Pancreas (tissue), 10 donors: ENCODE measurements around the gene HDAC10. TPM values are rescaled to one million over a fixed set of nuclear protein-coding genes. Genes with fewer than 3 reads are reported as not detected.

Experiments
- ATAC-seq, 4 donors: fragments of 200-7000 bp; cut with Tn5 transposase; one replicate each; pipeline versions ENCODE4 v1.8.0 to v1.9.1; 2020; ENCODE audit warnings: mild to moderate bottlenecking in 4 of 4, moderate library complexity in 4 of 4
- DNase-seq, 6 donors: peaks; one replicate each; pipeline ENCODE4 v3.0.0-alpha.2; 2020
- FAIRE-seq: peaks from 2 replicates; lab custom pipeline; 2012; peaks lifted over from hg19 to GRCh38; lab: Jason Lieb, UNC
- H3K27ac ChIP-seq, 4 donors: fragments of 200-600 bp; sonication (generic); 1 replicate in 3 of 4; 2 replicates in 1 of 4; pipeline versions ENCODE4 v1.5.0 to v1.8.0; 2020
- H3K27me3 ChIP-seq, 4 donors: fragments of 200-600 bp; one replicate each; pipeline ENCODE4 v1.8.0; 2021
- H3K36me3 ChIP-seq, 3 donors: fragments of 200-600 bp; sonication (generic) in 1 of 3; one replicate each; pipeline versions ENCODE4 v1.5.0 to v1.8.0; 2020 to 2021
- H3K4me1 ChIP-seq, 3 donors: fragments of 200-600 bp; one replicate each; pipeline ENCODE4 v1.8.0; 2021
- H3K4me3 ChIP-seq, 4 donors: fragments of 200-600 bp; sonication (generic) in 2 of 4; one replicate each; pipeline versions ENCODE4 v1.5.0 to v1.8.0; 2020 to 2021
- H3K9me3 ChIP-seq, 4 donors: fragments of 200-600 bp; one replicate each; pipeline ENCODE4 v1.8.0; 2021
- CTCF ChIP-seq, 4 donors: fragments of 200-600 bp; sonication (generic) in 3 of 4; IDR thresholded peaks; one replicate each; pipeline versions ENCODE4 v1.5.0 to v1.8.0; 2021; ENCODE audit warnings: antibody characterized with exemption in 4 of 4
- WGBS, 2 donors: extraction: QIAGEN DNeasy Blood & Tissue Kit; methylation state at CpG; one replicate each; pipeline ENCODE4 v1.1.7; 2013; 5-methylcytosine and 5-hydroxymethylcytosine counted together
- intact Hi-C, 3 donors: fragments of 100-400 bp; cut with DNase I; formaldehyde crosslinking; loops; one replicate each; pipeline versions ENCODE4 v1.11.1 to v1.14.2; 2022
- polyA plus RNA-seq, 2 donors: library from polyadenylated mRNA; stranded (reverse); fragments of 200-250 nt; gene quantifications; one replicate each; pipeline ENCODE4 v1.2.3, GENCODE V29; 2013
- total RNA-seq, 6 donors: library from RNA; stranded (reverse); fragmentation: NEBNext Ultra II Directional in 4 of 6; extraction: Animal tissue kit (Norgen Biotek cat#: 25700) in 4 of 6; gene quantifications; one replicate each; pipeline versions ENCODE4 v1.2.1 to v1.2.4, GENCODE V29; 2021 to 2023
- donor health status: healthy with polysubstance abuse.
- donor health status: DM: no; HTN: no; CAD: no; lungs with moderate emphysema.
- donor health status: DM: no; HTN: no; CAD: no.
- donor health status: control.
- donor health status: control.
- donor health status: Bipolar disorder and iron deficiency.
- donor health status: DM: yes; HTN: yes; CAD: no.
- donor health status: DM: no; HTN: no; CAD: no.
- donor health status: DM: no; HTN: no; CAD: no.
- donor health status: DM: yes; HTN: yes; CAD: no.

The HDAC10 gene
- total and polyA plus RNA-seq, 8 donors: 17.0 to 78.3 (median 21.8) TPM

- Histone ChIP-seq H3K27ac (no peak overlapping the region), H3K4me3 (no peak overlapping the region)
- DNase-seq: no peak
Measured at GRCh38 chr22:50284479-50284878, 33.4 kb upstream of the HDAC10 start.

GRCh38 chr22:50283821-50284220, 32.8 kb upstream of the HDAC10 start:
- no peak for ATAC-seq
- Histone ChIP-seq H3K27ac (no peak overlapping the region), H3K4me3 (no peak overlapping the region), H3K9me3 (no peaks in the 10 kb centered on the region), H3K27me3 (no peaks in the 10 kb centered on the region), H3K36me3 (peaks cover 7 to 82% (median 30%) of the 10 kb centered on the region in 3 donors), H3K4me1 (peaks cover 0 to 5% (median 0%) of the 10 kb centered on the region in 3 donors)
- no peak for FAIRE-seq
- no peak for TF ChIP-seq CTCF (IDR thresholded peaks at IDR 0.05)
- no peak for DNase-seq
- intact Hi-C loops: loop anchor here in 1 of 3 donors (5.0 kb wide), 1 partner anchor 38 kb away; no protein-coding TSS in a partner anchor
- WGBS, 2 donors: 93% methylated on average over 30 of the region's 30 CpGs

More at GRCh38 chr22:50284479-50284878, 33.4 kb upstream of the HDAC10 start:
- no peak for TF ChIP-seq CTCF (IDR thresholded peaks at IDR 0.05)
- Histone ChIP-seq H3K36me3 (peaks cover 7 to 82% (median 34%) of the 10 kb centered on the region in 3 donors), H3K27me3 (no peaks in the 10 kb centered on the region), H3K9me3 (no peaks in the 10 kb centered on the region), H3K4me1 (peaks cover 0 to 5% (median 0%) of the 10 kb centered on the region in 3 donors)
- FAIRE-seq: no peak
- intact Hi-C loops: loop anchor here in 1 of 3 donors (5.0 kb wide), 1 partner anchor 38 kb away; no protein-coding TSS in a partner anchor
- 94 to 95% methylated on average over 13 of the region's 13 CpGs for WGBS, 2 donors
- ATAC-seq: no peak

GRCh38 chr22:50282361-50283155, 31.5 kb upstream of the HDAC10 start:
- ATAC-seq (peak; percentile 72 to 89 (median 86)), DNase-seq (peak in 4 of 6 donors; percentile 77 to 80 (median 78)), FAIRE-seq (no peak)
- intact Hi-C loops: loop anchor here in 1 of 3 donors (5.0 kb wide), 1 partner anchor 40 kb away; no protein-coding TSS in a partner anchor
- WGBS, 2 donors: 72 to 73% methylated on average over 40 to 45 of the region's 45 CpGs
- Histone ChIP-seq H3K27ac (peak overlapping the region; percentile 60 to 76 (median 73)), H3K36me3 (peaks cover 7 to 83% (median 35%) of the 10 kb centered on the region in 3 donors), H3K9me3 (no peaks in the 10 kb centered on the region), H3K4me1 (peaks cover 0 to 5% (median 0%) of the 10 kb centered on the region in 3 donors), H3K4me3 (no peak overlapping the region), H3K27me3 (no peaks in the 10 kb centered on the region)
- peak in 1 of 4 donors; percentile 2 for TF ChIP-seq CTCF (IDR thresholded peaks at IDR 0.05)

- H3K36me3 ChIP-seq: peaks cover 6 to 77% (median 34%) of the 10 kb centered on the region in 3 donors
- 58 to 62% methylated on average over 25 of the region's 25 CpGs for WGBS, 2 donors
- no peak overlapping the region for H3K4me3 ChIP-seq
- TF ChIP-seq CTCF (IDR thresholded peaks at IDR 0.05): peak in 1 of 4 donors; percentile 16
- intact Hi-C loops: loop anchor here in 1 of 3 donors (5.0 kb wide), 1 partner anchor 40 kb away; no protein-coding TSS in a partner anchor
- no peaks in the 10 kb centered on the region for H3K27me3 ChIP-seq
- H3K27ac ChIP-seq: peak overlapping the region; percentile 60 to 76 (median 73)
- ATAC-seq: peak; percentile 44 to 69 (median 62)
- peak in 3 of 6 donors; percentile 74 to 79 (median 77) for DNase-seq
- no peaks in the 10 kb centered on the region for H3K9me3 ChIP-seq
- peaks cover 0 to 5% (median 0%) of the 10 kb centered on the region in 3 donors for H3K4me1 ChIP-seq
- no peak for FAIRE-seq
Measured at GRCh38 chr22:50281957-50282356, 30.9 kb upstream of the HDAC10 start.
